GM18868 (cell line): ENCODE data around the gene THAP8.

Source experiments
- ATAC-seq: cut with Tn5 transposase; IDR thresholded peaks from one replicate; pipeline ENCODE4 v1.9.1; 2021; ENCODE audit warnings: mild to moderate bottlenecking, moderate library complexity; ENCODE audit not compliant: unreplicated experiment

THAP8 gene

GRCh38 chr19:36054119-36054732, at the start of gene THAP8:
Gene THAP8, minus strand, starts transcription at chr19:36054285. Its CDS starts 68 bp downstream, at chr19:36054217.
- peak; percentile 81 for ATAC-seq

DNA sequence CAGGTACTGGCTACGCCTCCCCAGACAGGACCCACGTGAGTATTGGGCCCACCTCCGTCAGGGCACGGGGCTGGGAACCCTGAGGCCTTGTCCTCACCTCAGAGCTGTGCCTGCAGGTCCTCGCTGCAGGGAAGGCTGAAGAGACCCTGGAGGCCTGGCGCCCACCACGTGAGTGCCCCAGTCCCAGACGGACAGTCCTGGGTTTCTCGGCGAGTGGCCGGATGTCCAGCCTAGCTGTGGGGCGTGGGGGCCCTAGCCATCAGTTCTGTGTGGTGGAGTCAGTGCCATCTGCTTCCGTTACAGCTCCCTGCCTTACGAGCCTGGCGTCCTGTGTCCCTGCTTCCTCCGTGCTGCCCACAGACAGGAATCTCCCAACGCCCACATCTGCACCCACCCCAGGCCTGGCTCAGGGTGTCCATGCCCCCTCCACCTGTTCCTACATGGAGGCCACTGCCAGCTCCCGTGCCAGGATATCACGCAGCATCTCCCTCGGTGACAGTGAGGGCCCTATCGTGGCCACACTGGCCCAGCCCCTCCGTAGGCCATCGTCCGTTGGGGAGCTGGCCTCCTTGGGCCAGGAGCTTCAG, 49.0 kb upstream of the THAP8 start:
- no peak for ATAC-seq

- no peak for ATAC-seq
Observed at GRCh38 chr19:36101550-36102327, 47.7 kb upstream of the THAP8 start.

- no peak for ATAC-seq
Observed at GRCh38 chr19:36100476-36100875, 46.4 kb upstream of the THAP8 start.

GRCh38 chr19:36099166-36099785, 45.2 kb upstream of the THAP8 start:
- no peak for ATAC-seq

GRCh38 chr19:36097036-36097435, 43.0 kb upstream of the THAP8 start:
- no peak for ATAC-seq

DNA sequence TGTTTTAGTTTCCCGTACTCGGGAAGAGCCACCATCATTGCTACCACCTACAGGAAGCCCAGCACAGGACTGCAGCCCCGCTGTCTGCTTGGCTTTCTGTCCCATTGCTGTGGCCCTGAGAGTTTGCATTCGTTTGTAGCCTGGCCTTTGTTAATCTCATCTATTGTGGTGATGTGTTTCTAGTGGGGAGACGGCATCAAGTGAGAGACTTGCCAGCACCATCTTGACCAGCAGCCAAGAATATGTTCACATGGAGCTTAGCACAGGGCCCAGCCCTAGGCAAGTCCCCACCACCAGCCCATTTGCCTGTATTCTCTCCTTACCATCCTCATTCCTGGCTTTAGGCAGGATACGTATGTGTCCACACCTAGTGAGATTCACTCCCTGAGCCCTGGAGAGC, 39.6 kb upstream of the THAP8 start:
- no peak for ATAC-seq

GRCh38 chr19:36093146-36093662, 39.1 kb upstream of the THAP8 start:
- ATAC-seq, result no peak

GRCh38 chr19:36092566-36092965, 38.5 kb upstream of the THAP8 start:
- no peak for ATAC-seq

DNA sequence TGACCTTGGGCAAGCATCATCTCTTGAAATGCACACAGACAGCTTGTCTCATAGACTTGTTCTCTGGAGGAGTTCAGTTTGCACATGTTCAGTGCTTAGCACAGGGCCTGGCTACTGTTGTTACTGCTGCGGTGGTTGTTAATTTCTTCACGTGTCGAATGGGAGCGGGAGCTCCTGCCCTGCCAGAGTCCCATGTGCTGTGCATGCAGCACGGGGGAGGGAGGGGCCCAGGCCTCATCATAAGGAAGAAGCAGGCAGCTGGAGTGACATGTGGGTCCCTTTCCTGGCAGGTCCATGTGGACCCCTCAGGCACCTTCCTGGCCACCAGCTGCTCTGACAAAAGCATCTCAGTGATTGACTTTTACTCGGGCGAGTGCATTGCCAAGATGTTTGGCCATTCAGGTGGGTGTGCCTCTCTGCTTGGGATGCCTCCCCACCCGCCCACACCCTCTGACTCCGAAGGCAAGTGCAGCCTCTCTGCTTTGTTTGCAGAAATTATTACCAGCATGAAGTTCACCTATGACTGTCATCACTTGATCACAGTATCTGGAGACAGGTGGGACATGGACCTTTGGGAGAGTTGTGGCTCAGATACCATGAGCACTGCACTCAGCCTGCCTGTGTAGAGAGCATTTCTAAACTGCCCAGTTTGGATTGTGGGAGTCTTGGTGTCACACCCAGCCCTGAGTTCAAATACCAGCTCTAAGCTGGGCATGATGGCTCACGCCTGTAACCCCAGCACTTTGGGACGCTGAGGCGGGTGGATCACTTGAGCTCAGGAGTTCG, 37.0 kb upstream of the THAP8 start:
- no peak for ATAC-seq

DNA sequence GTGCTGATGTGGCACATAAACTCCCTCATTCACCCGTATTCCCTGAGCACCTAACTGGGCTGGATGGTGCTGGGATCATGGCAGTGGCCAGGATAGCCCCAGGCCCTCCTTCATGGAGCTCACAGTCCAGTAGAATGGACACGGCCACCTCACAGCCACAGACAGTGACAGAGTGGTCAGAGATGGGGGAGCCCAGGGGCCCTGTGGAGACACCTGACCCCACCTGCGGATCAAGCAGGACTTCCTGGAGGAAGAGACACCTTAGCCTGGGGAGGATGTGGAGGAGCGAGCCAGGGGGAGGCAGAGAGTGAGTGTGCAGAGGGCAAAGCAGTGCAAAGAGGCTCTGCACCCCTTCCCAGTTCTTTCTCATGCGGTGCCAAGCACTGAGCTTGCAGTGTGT, 35.8 kb upstream of the THAP8 start:
- no peak for ATAC-seq

- ATAC-seq, result no peak
Observed at GRCh38 chr19:36086326-36086725, 32.2 kb upstream of the THAP8 start.

GRCh38 chr19:36084231-36085009, 30.3 kb upstream of the THAP8 start:
- no peak for ATAC-seq

DNA sequence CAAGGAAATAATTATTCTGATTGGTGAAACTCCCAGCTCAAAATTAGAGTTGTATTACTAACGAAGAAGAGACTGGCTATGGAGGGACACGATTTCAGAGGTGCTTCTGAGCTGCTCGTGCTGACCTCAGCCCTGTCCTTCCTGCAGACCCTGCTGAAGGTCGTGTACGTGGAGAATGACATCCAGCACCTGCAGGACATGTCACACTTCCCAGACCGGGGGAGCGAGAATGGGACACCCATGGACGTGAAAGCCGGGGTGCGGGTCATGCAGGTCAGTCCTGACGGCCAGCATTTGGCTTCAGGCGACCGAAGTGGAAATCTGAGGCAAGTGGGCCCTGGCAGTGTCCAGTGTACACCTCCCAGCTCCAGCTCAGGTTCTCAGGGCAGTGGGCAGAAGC, 28.8 kb upstream of the THAP8 start:
- no peak for ATAC-seq

- ATAC-seq, result no peak
Observed at GRCh38 chr19:36081894-36082293, 27.8 kb upstream of the THAP8 start.

DNA sequence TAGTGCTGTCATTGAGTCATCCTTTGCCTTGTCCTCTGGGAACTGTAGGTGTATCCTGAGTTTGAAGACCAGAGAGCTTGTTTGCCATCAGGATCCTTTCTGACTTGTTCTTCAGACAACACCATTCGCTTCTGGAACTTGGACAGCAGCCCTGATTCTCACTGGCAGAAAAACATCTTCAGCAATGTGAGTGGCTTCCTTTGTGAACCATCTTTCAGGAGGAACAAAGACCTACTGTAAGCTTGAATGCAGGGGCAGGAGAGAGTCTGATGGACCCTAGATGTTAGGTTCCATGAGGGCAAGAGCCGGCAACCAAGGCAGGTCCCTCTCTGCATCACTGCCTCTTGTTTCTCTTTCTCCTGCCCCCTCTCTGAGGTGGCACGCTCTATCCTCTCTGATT, 27.3 kb upstream of the THAP8 start:
- ATAC-seq, result no peak

GRCh38 chr19:36079389-36079945, 25.4 kb upstream of the THAP8 start:
- ATAC-seq, result no peak

- no peak for ATAC-seq
Observed at GRCh38 chr19:36073121-36073876, 19.2 kb upstream of the THAP8 start.

- no peak for ATAC-seq
Observed at GRCh38 chr19:36072081-36072480, 18.0 kb upstream of the THAP8 start.
